WTC11 (cell line): ENCODE measurements around the gene DNAH11. TPM values are rescaled to one million over a fixed set of nuclear protein-coding genes. Genes with fewer than 3 reads are reported as not detected.

Experiments used
- ATAC-seq: fragments of 200-7000 bp; cut with Tn5 transposase; 2 replicates; pipeline ENCODE4 v1.10.0; 2021; ENCODE audit warnings: mild to moderate bottlenecking, moderate library complexity
- CTCF ChIA-PET: fragments of 300-600 bp; sonication (Branson Sonifier 250); formaldehyde crosslinking; loops from one replicate; lab custom pipeline; 2021; ENCODE audit warnings: antibody characterized with exemption; lab: Charles Lee
- POLR2A ChIA-PET: fragments of 350-600 bp; sonication (Branson Sonifier 250); formaldehyde crosslinking; loops from one replicate; lab custom pipeline; 2021; ENCODE audit warnings: antibody characterized with exemption; lab: Charles Lee
- DNase-seq: peaks from one replicate; pipeline ENCODE4 v3.0.0; 2021; ENCODE audit warnings: low spot score
- H3K27ac Mint-ChIP-seq: 2 replicates; pipeline ENCODE4 v1.8.0; 2021; ENCODE audit warnings: mixed read lengths
- H3K27me3 Mint-ChIP-seq: 2 replicates; pipeline ENCODE4 v1.8.0; 2021; ENCODE audit warnings: low read depth, mild to moderate bottlenecking, moderate library complexity, mixed read lengths
- H3K36me3 Mint-ChIP-seq: 2 replicates; pipeline ENCODE4 v1.8.0; 2021; ENCODE audit warnings: mixed read lengths
- H3K4me1 Mint-ChIP-seq: 2 replicates; pipeline ENCODE4 v1.8.0; 2022; ENCODE audit warnings: mixed read lengths
- H3K4me3 Mint-ChIP-seq: 2 replicates; pipeline ENCODE4 v1.8.0; 2021; ENCODE audit warnings: mild to moderate bottlenecking, moderate library complexity, mixed read lengths
- H3K9me3 Mint-ChIP-seq: 2 replicates; pipeline ENCODE4 v1.8.0; 2021; ENCODE audit warnings: mixed read lengths
- CBFB ChIP-seq: sonication (generic); formaldehyde crosslinking; IDR thresholded peaks from 2 replicates; pipeline ENCODE4 v1.8.1; 2022; ENCODE audit warnings: mild to moderate bottlenecking, low read depth, missing genetic modification reagents
- CREB1 ChIP-seq: sonication (generic); formaldehyde crosslinking; IDR thresholded peaks from 2 replicates; pipeline ENCODE4 v1.8.0; 2023; ENCODE audit warnings: mild to moderate bottlenecking, missing genetic modification reagents
- EMX1 ChIP-seq: fragments of 250-450 bp; sonication (Bioruptor Pico); IDR thresholded peaks from 2 replicates; pipeline ENCODE4 v1.8.0; 2021; ENCODE audit warnings: mild to moderate bottlenecking
- IRF2 ChIP-seq: sonication (generic); formaldehyde crosslinking; IDR thresholded peaks from 2 replicates; pipeline ENCODE4 v1.8.0; 2022; ENCODE audit warnings: low read depth, missing genetic modification reagents, borderline replicate concordance
- KAT7 ChIP-seq: sonication (generic); formaldehyde crosslinking; IDR thresholded peaks from 2 replicates; pipeline ENCODE4 v1.8.1; 2023; ENCODE audit warnings: missing genetic modification reagents, mild to moderate bottlenecking, borderline replicate concordance
- MXD4 ChIP-seq: fragments of 250-450 bp; sonication (Bioruptor Pico); IDR thresholded peaks from 2 replicates; pipeline ENCODE4 v1.8.0; 2021; ENCODE audit warnings: mild to moderate bottlenecking, moderate library complexity, borderline replicate concordance
- NFATC4 ChIP-seq: fragments of 250-450 bp; sonication (Bioruptor Pico); IDR thresholded peaks from 2 replicates; pipeline ENCODE4 v1.9.0; 2021; ENCODE audit warnings: mild to moderate bottlenecking
- NFYB ChIP-seq: sonication (generic); formaldehyde crosslinking; conservative IDR thresholded peaks from 2 replicates; pipeline ENCODE4 v1.8.0; 2022; ENCODE audit warnings: low read depth, missing genetic modification reagents
- NR3C1 ChIP-seq: sonication (generic); formaldehyde crosslinking; conservative IDR thresholded peaks from 2 replicates; pipeline ENCODE4 v1.8.1; 2023; ENCODE audit warnings: low read depth, mild to moderate bottlenecking, missing genetic modification reagents
- ZNF423 ChIP-seq: fragments of 250-450 bp; sonication (Bioruptor Pico); IDR thresholded peaks from 2 replicates; pipeline ENCODE4 v2.1.2; 2022; ENCODE audit warnings: mild to moderate bottlenecking, moderate library complexity
- ZNF671 ChIP-seq: fragments of 250-450 bp; sonication (Bioruptor Pico); IDR thresholded peaks from 2 replicates; pipeline ENCODE4 v1.8.0; 2021; ENCODE audit warnings: mild to moderate bottlenecking
- total RNA-seq: library from RNA; stranded (reverse); gene quantifications from 3 replicates; pipeline ENCODE4 v1.2.3, GENCODE V29; 2021
- TF ChIP-seq, protein P1 (sequence below): sonication (generic); formaldehyde crosslinking; IDR thresholded peaks from 2 replicates; pipeline ENCODE4 v1.8.1; 2023; ENCODE audit warnings: mild to moderate bottlenecking, missing genetic modification reagents
- TF ChIP-seq, protein P2 (sequence below): fragments of 250-450 bp; sonication (Bioruptor Pico); IDR thresholded peaks from 2 replicates; pipeline ENCODE4 v1.8.0; 2021; ENCODE audit warnings: mild to moderate bottlenecking
- TF ChIP-seq, protein P3 (sequence below): sonication (generic); formaldehyde crosslinking; conservative IDR thresholded peaks from 2 replicates; pipeline ENCODE4 v1.8.1; 2023; ENCODE audit warnings: mild to moderate bottlenecking, low read depth, missing genetic modification reagents, moderate library complexity
- TF ChIP-seq, protein P4 (sequence below): sonication (generic); formaldehyde crosslinking; IDR thresholded peaks from 2 replicates; pipeline ENCODE4 v1.8.0; 2023; ENCODE audit warnings: missing genetic modification reagents
- TF ChIP-seq, protein P5 (sequence below): sonication (generic); formaldehyde crosslinking; IDR thresholded peaks from 2 replicates; pipeline ENCODE4 v1.8.1; 2022; ENCODE audit warnings: mild to moderate bottlenecking, moderate library complexity, missing genetic modification reagents
- TF ChIP-seq, protein P6 (sequence below): sonication (generic); formaldehyde crosslinking; IDR thresholded peaks from 2 replicates; pipeline ENCODE4 v1.8.0; 2022; ENCODE audit warnings: mild to moderate bottlenecking, missing genetic modification reagents
- TF ChIP-seq, protein P7 (sequence below): fragments of 250-450 bp; sonication (Bioruptor Pico); conservative IDR thresholded peaks from 2 replicates; pipeline ENCODE4 v1.9.0; 2021; ENCODE audit warnings: mild to moderate bottlenecking
- TF ChIP-seq, protein P8 (sequence below): sonication (generic); formaldehyde crosslinking; IDR thresholded peaks from 2 replicates; pipeline ENCODE4 v1.8.1; 2023; ENCODE audit warnings: mild to moderate bottlenecking, missing genetic modification reagents
- TF ChIP-seq, protein P9 (sequence below): sonication (generic); formaldehyde crosslinking; IDR thresholded peaks from 2 replicates; pipeline ENCODE4 v1.8.0; 2023; ENCODE audit warnings: mild to moderate bottlenecking, missing genetic modification reagents

The DNAH11 gene
- total RNA-seq, 1 experiment from 2014 or later, result 6.4 TPM

DNA sequence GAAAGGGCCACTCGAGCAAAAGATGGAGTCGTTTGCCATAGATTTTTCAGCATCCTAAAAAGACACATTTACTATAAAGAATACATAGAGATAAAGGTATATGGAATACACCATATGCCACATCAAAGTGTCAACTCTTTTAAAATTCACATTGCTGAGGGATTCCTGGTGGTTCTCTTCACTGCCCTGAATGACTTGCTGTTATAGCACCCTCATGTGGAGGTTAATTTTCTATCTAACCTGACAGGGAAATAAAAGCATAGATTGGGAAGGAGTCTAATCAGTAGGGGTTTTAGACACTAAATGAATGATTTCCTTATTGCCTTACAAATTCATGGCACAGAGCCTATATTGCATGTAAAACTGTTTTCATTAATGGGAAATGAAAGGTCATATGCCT is 25.9 kb downstream of the DNAH11 start:
- H3K4me3 Mint-ChIP-seq, result no peak overlapping the region
- CTCF ChIA-PET, result interaction anchor here (1.0 to 3.0 kb wide), 2 partner anchors 17 to 199 kb away, joined by 5 to 21 read pairs; no protein-coding TSS in a partner anchor
- POLR2A ChIA-PET, result no interaction called here
- TF ChIP-seq MXD4, result no peak
- TF ChIP-seq, protein P1, sequence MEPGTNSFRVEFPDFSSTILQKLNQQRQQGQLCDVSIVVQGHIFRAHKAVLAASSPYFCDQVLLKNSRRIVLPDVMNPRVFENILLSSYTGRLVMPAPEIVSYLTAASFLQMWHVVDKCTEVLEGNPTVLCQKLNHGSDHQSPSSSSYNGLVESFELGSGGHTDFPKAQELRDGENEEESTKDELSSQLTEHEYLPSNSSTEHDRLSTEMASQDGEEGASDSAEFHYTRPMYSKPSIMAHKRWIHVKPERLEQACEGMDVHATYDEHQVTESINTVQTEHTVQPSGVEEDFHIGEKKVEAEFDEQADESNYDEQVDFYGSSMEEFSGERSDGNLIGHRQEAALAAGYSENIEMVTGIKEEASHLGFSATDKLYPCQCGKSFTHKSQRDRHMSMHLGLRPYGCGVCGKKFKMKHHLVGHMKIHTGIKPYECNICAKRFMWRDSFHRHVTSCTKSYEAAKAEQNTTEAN (CRISPR knock-in tag), result no peak
- no peak for TF ChIP-seq ZNF671
- TF ChIP-seq CBFB (CRISPR knock-in tag), result no peak
- TF ChIP-seq, protein P2, sequence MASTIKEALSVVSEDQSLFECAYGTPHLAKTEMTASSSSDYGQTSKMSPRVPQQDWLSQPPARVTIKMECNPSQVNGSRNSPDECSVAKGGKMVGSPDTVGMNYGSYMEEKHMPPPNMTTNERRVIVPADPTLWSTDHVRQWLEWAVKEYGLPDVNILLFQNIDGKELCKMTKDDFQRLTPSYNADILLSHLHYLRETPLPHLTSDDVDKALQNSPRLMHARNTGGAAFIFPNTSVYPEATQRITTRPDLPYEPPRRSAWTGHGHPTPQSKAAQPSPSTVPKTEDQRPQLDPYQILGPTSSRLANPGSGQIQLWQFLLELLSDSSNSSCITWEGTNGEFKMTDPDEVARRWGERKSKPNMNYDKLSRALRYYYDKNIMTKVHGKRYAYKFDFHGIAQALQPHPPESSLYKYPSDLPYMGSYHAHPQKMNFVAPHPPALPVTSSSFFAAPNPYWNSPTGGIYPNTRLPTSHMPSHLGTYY, result no peak
- TF ChIP-seq NFYB (CRISPR knock-in tag), result no peak
- no peak for TF ChIP-seq ZNF423 (CRISPR knock-in tag)
- no peak for TF ChIP-seq NR3C1
- no peak for TF ChIP-seq CREB1
- TF ChIP-seq IRF2 (CRISPR knock-in tag), result no peak
- no peak for TF ChIP-seq KAT7
- TF ChIP-seq, protein P3, sequence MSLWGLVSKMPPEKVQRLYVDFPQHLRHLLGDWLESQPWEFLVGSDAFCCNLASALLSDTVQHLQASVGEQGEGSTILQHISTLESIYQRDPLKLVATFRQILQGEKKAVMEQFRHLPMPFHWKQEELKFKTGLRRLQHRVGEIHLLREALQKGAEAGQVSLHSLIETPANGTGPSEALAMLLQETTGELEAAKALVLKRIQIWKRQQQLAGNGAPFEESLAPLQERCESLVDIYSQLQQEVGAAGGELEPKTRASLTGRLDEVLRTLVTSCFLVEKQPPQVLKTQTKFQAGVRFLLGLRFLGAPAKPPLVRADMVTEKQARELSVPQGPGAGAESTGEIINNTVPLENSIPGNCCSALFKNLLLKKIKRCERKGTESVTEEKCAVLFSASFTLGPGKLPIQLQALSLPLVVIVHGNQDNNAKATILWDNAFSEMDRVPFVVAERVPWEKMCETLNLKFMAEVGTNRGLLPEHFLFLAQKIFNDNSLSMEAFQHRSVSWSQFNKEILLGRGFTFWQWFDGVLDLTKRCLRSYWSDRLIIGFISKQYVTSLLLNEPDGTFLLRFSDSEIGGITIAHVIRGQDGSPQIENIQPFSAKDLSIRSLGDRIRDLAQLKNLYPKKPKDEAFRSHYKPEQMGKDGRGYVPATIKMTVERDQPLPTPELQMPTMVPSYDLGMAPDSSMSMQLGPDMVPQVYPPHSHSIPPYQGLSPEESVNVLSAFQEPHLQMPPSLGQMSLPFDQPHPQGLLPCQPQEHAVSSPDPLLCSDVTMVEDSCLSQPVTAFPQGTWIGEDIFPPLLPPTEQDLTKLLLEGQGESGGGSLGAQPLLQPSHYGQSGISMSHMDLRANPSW (CRISPR knock-in tag), result no peak
- no peak for TF ChIP-seq NFATC4 (CRISPR knock-in tag)
- TF ChIP-seq, protein P4, sequence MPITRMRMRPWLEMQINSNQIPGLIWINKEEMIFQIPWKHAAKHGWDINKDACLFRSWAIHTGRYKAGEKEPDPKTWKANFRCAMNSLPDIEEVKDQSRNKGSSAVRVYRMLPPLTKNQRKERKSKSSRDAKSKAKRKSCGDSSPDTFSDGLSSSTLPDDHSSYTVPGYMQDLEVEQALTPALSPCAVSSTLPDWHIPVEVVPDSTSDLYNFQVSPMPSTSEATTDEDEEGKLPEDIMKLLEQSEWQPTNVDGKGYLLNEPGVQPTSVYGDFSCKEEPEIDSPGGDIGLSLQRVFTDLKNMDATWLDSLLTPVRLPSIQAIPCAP (CRISPR knock-in tag), result no peak
- TF ChIP-seq, protein P5, sequence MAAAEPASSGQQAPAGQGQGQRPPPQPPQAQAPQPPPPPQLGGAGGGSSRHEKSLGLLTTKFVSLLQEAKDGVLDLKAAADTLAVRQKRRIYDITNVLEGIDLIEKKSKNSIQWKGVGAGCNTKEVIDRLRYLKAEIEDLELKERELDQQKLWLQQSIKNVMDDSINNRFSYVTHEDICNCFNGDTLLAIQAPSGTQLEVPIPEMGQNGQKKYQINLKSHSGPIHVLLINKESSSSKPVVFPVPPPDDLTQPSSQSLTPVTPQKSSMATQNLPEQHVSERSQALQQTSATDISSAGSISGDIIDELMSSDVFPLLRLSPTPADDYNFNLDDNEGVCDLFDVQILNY (CRISPR knock-in tag), result no peak
- TF ChIP-seq, protein P6, sequence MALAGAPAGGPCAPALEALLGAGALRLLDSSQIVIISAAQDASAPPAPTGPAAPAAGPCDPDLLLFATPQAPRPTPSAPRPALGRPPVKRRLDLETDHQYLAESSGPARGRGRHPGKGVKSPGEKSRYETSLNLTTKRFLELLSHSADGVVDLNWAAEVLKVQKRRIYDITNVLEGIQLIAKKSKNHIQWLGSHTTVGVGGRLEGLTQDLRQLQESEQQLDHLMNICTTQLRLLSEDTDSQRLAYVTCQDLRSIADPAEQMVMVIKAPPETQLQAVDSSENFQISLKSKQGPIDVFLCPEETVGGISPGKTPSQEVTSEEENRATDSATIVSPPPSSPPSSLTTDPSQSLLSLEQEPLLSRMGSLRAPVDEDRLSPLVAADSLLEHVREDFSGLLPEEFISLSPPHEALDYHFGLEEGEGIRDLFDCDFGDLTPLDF, result no peak
- no peak for TF ChIP-seq EMX1
- TF ChIP-seq, protein P7, sequence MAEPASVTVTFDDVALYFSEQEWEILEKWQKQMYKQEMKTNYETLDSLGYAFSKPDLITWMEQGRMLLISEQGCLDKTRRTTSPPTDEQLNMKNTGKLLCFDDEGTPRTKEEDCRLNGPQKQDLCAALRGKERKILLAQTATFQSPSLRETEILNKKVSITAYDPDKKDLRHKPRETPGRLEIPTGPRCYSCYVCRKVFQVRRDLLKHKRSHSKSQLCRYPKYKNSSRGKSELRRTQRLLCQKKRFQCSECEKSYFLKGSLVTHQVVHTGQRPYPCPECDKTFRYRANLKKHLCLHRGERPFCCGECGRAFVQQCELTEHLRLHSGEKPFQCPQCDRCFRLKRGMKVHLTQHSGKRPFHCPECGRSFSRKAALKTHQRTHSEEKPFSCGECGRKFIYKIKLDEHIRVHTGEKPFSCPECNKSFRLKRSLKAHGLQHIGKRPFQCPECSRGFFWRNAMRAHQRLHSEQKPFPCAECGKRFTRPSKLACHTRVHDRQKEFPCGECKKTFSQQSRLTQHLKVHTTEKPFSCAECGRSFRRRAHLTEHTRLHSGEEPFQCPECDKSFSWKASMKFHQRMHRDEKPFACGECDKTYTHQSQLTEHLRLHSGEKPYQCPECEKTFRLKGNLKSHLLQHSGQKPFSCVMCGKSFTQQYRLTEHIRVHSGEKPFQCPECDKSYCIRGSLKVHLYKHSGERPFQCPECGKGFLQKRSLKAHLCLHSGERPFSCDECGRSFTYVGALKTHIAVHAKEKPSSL, result no peak
- TF ChIP-seq, protein P8, sequence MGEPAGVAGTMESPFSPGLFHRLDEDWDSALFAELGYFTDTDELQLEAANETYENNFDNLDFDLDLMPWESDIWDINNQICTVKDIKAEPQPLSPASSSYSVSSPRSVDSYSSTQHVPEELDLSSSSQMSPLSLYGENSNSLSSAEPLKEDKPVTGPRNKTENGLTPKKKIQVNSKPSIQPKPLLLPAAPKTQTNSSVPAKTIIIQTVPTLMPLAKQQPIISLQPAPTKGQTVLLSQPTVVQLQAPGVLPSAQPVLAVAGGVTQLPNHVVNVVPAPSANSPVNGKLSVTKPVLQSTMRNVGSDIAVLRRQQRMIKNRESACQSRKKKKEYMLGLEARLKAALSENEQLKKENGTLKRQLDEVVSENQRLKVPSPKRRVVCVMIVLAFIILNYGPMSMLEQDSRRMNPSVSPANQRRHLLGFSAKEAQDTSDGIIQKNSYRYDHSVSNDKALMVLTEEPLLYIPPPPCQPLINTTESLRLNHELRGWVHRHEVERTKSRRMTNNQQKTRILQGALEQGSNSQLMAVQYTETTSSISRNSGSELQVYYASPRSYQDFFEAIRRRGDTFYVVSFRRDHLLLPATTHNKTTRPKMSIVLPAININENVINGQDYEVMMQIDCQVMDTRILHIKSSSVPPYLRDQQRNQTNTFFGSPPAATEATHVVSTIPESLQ, result no peak
- TF ChIP-seq, protein P9, sequence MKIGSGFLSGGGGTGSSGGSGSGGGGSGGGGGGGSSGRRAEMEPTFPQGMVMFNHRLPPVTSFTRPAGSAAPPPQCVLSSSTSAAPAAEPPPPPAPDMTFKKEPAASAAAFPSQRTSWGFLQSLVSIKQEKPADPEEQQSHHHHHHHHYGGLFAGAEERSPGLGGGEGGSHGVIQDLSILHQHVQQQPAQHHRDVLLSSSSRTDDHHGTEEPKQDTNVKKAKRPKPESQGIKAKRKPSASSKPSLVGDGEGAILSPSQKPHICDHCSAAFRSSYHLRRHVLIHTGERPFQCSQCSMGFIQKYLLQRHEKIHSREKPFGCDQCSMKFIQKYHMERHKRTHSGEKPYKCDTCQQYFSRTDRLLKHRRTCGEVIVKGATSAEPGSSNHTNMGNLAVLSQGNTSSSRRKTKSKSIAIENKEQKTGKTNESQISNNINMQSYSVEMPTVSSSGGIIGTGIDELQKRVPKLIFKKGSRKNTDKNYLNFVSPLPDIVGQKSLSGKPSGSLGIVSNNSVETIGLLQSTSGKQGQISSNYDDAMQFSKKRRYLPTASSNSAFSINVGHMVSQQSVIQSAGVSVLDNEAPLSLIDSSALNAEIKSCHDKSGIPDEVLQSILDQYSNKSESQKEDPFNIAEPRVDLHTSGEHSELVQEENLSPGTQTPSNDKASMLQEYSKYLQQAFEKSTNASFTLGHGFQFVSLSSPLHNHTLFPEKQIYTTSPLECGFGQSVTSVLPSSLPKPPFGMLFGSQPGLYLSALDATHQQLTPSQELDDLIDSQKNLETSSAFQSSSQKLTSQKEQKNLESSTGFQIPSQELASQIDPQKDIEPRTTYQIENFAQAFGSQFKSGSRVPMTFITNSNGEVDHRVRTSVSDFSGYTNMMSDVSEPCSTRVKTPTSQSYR, result no peak
- H3K36me3 Mint-ChIP-seq, result no peaks in the 10 kb centered on the region
- peak; percentile 65 for ATAC-seq
- H3K27me3 Mint-ChIP-seq, result no peaks in the 10 kb centered on the region
- peaks cover 9% of the 10 kb centered on the region for H3K4me1 Mint-ChIP-seq
- no peak for DNase-seq
- H3K9me3 Mint-ChIP-seq, result no peaks in the 10 kb centered on the region
- H3K27ac Mint-ChIP-seq, result no peak overlapping the region
